ENCODE data around the gene USP25. TPM values are rescaled to one million over a fixed set of nuclear protein-coding genes. Genes with fewer than 3 reads are reported as not detected.

The USP25 gene
- total RNA-seq, 1 donor from 2014 or later, result 29.2 TPM

DNA sequence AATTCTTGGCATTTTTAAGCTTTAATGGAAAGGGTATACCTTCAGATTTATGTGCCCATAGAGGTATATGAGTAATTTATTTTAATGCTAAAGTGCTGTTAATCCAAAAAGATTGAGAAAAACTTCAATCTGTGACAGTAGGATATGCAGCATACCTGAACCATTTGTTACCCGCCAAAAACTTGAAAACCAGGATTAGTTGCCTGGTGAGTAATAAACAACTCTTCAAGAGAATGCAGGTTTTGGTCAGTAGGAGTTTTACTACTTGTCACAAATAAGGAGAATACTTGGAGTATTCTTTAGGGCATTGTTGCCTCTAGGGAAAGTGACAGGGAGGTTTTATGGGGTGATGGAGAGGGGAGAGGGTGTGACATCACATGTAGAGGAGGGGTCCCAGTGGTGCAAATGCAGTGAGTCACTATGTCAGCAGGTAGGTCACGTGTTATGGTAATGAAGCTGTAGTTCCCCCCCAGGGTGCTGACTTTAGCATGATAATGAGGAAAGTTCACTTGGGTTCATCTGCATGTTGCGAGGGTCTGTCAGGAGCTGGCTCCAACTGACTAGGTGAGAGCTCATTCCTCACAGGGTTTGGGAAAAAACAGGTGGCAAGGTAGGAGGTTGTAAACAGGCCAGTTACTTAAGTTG is 23.1 kb downstream of the USP25 start:
- Histone ChIP-seq H3K4me3 (no peak overlapping the region), H3K27ac (no peak overlapping the region), H3K9me3 (no peaks in the 10 kb centered on the region), H3K27me3 (no peaks in the 10 kb centered on the region), H3K4me1 (peaks cover 0 to 14% of the 10 kb centered on the region in 2 donors), H3K36me3 (no peaks in the 10 kb centered on the region)
- intact Hi-C loops (cut with DNase I), result no loop called here
- no peak for DNase-seq (ENCODE audit: low spot score in 2 of 2)
- TF ChIP-seq, protein P1, sequence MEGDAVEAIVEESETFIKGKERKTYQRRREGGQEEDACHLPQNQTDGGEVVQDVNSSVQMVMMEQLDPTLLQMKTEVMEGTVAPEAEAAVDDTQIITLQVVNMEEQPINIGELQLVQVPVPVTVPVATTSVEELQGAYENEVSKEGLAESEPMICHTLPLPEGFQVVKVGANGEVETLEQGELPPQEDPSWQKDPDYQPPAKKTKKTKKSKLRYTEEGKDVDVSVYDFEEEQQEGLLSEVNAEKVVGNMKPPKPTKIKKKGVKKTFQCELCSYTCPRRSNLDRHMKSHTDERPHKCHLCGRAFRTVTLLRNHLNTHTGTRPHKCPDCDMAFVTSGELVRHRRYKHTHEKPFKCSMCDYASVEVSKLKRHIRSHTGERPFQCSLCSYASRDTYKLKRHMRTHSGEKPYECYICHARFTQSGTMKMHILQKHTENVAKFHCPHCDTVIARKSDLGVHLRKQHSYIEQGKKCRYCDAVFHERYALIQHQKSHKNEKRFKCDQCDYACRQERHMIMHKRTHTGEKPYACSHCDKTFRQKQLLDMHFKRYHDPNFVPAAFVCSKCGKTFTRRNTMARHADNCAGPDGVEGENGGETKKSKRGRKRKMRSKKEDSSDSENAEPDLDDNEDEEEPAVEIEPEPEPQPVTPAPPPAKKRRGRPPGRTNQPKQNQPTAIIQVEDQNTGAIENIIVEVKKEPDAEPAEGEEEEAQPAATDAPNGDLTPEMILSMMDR (IDR thresholded peaks at IDR 0.05), result no peak

DNA sequence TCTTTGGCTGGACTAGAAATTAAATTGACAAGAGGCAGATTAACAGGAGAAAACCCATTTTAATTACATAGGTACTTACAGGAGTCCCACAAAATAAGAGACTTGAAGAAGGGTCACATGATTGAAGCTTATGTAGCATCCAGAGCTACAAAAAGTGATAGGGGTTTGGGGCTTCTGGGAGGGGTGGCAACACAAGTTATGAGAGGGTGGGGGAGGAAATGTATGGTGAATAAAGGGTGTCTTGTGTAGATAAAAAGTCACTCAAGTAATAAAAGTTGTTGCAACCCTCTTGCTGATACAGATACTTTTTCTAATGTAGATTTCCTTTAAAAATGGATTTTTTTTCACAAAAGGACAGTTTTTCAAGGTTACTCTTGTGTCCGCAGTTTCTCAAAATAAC is 24.0 kb downstream of the USP25 start:
- Histone ChIP-seq H3K9me3 (no peaks in the 10 kb centered on the region), H3K27me3 (no peaks in the 10 kb centered on the region), H3K4me3 (no peak overlapping the region), H3K36me3 (no peaks in the 10 kb centered on the region), H3K27ac (no peak overlapping the region), H3K4me1 (peaks cover 0 to 14% of the 10 kb centered on the region in 2 donors)
- TF ChIP-seq, protein P1 (IDR thresholded peaks at IDR 0.05), result no peak
- intact Hi-C loops (cut with DNase I), result no loop called here
- no peak for DNase-seq (ENCODE audit: low spot score in 2 of 2)

DNA sequence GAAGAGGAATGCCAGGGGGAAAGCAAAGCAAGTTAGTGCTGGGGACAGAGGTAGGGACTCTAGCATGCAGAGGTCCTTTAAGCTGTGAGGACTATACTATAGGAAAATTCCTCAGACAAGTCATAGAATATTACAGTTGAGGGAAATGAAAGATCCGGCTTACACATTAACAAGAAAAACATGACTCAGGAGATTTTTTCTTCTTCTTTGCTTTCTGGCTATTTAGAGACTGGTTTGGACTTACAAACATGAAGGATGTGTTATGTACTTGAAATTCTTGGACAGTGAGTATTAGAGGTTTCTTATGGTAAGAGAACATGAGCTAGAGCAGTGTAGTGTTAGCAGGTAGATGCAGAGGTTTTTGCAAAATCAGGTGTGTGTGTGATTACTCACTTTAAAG is 24.9 kb downstream of the USP25 start:
- Histone ChIP-seq H3K27ac (no peak overlapping the region), H3K9me3 (no peaks in the 10 kb centered on the region), H3K4me1 (peaks cover 0 to 11% of the 10 kb centered on the region in 2 donors), H3K36me3 (no peaks in the 10 kb centered on the region), H3K27me3 (no peaks in the 10 kb centered on the region), H3K4me3 (no peak overlapping the region)
- intact Hi-C loops (cut with DNase I), result no loop called here
- DNase-seq (ENCODE audit: low spot score in 2 of 2), result no peak
- TF ChIP-seq, protein P1 (IDR thresholded peaks at IDR 0.05), result no peak

DNA sequence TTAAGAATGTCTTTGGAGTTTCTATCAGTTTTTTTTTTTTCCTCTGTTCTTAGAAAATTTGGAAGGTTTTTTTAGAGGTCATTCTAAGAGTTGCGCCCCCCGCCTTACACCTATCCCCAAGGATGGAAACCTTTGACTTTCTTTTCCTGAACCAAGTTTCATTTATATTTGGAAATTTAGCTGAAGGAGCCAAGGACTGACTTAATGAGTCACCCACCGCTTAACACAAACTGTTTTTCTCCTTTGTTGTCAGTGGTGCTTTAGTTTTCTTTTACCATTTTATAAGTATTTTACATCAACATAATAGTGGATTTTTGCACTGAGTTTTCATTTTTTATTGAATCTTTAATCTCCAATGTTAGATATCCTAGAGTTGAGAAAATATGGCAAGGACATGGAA is 25.3 kb downstream of the USP25 start:
- TF ChIP-seq, protein P1 (IDR thresholded peaks at IDR 0.05), result no peak
- Histone ChIP-seq H3K4me1 (peaks cover 0 to 8% of the 10 kb centered on the region in 2 donors), H3K36me3 (no peaks in the 10 kb centered on the region), H3K27ac (no peak overlapping the region), H3K9me3 (no peaks in the 10 kb centered on the region), H3K4me3 (no peak overlapping the region), H3K27me3 (no peaks in the 10 kb centered on the region)
- no peak for DNase-seq (ENCODE audit: low spot score in 2 of 2)
- intact Hi-C loops (cut with DNase I), result no loop called here

DNA sequence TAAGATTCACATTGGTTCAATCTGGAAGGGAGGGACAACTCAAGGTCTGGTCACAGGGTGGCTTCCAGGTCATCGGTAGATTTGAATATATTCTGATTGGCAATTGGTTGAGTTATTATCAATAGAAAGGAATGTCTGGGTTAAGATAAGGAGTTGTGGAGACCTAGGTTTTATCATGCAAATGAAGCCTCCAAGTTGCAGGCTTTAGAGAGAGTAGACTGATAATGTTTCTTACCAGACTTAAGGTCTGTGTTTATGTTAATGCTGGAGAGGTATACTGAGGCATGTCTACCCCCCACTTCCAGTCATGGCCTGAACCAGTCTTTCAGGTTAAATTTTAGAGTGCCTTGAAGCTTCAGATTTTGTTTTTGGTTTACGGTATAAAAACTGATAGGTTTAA is 29.7 kb downstream of the USP25 start:
- intact Hi-C loops (cut with DNase I), result no loop called here
- Histone ChIP-seq H3K27ac (no peak overlapping the region), H3K4me1 (no peaks in the 10 kb centered on the region), H3K36me3 (no peaks in the 10 kb centered on the region), H3K4me3 (no peak overlapping the region), H3K27me3 (no peaks in the 10 kb centered on the region), H3K9me3 (no peaks in the 10 kb centered on the region)
- TF ChIP-seq, protein P1 (IDR thresholded peaks at IDR 0.05), result no peak
- no peak for DNase-seq (ENCODE audit: low spot score in 2 of 2)

Data from ascending aorta (tissue), 2 donors.